K562 (cell line): ENCODE results near the gene GIPC3. TPM values are rescaled to one million over a fixed set of nuclear protein-coding genes. Genes with fewer than 3 reads are reported as not detected.

Experiments used
- ARID4B ChIP-seq: sonication (generic); formaldehyde crosslinking; IDR thresholded peaks from 2 replicates; pipeline ENCODE4 v1.8.0; 2022; ENCODE audit warnings: mild to moderate bottlenecking, missing genetic modification reagents
- CBFA2T3 ChIP-seq: fragments of 450-650 bp; IDR thresholded peaks from 2 replicates; pipeline ENCODE4 v1.6.1; 2017
- CHD4 ChIP-seq: fragments of 200-600 bp; sonication (generic); IDR thresholded peaks from 3 replicates; pipeline ENCODE4 v1.6.1; 2012; ENCODE audit warnings: low read depth, mild to moderate bottlenecking, mixed read lengths, low read length, inconsistent platforms; ENCODE audit not compliant: insufficient read depth, insufficient replicate concordance, poor library complexity, severe bottlenecking
- DACH1 ChIP-seq: fragments of 450-650 bp; IDR thresholded peaks from 2 replicates; pipeline ENCODE4 v1.6.1; 2018; ENCODE audit not compliant: partially characterized antibody
- LARP7 ChIP-seq: fragments of 450-650 bp; IDR thresholded peaks from 2 replicates; pipeline ENCODE4 v1.6.1; 2016
- SMARCE1 ChIP-seq: fragments of 450-650 bp; IDR thresholded peaks from 2 replicates; pipeline ENCODE4 v1.7.1; 2016; ENCODE audit warnings: mild to moderate bottlenecking
- ZBTB40 ChIP-seq, 2 experiments: fragments of 450-650 bp in 1 of 2; sonication (generic) in 1 of 2; formaldehyde crosslinking in 1 of 2; IDR thresholded peaks; 2 replicates each; pipeline versions ENCODE4 v1.7.1 to v1.9.0; 2016 to 2022; ENCODE audit warnings: inconsistent platforms in 1 of 2, mild to moderate bottlenecking in 1 of 2, missing genetic modification reagents in 1 of 2
- polyA plus RNA-seq, 8 experiments: library from polyadenylated mRNA; depleted of rRNA in 4 of 8; stranded (reverse) in 5 of 8; unstranded in 3 of 8; fragments of >200 nt; fragmentation: Nextera tagmentation in 2 of 8; fragmentation: Illumina TruSeq in 1 of 8; extraction: Ambion mirVana in 2 of 8; extraction: Trizol in 1 of 8; gene quantifications; 2 replicates each; pipeline versions ENCODE4 v1.2.1 to v1.2.3, GENCODE V29; 2011 to 2014; ENCODE audit warnings: inconsistent platforms in 1 of 8, missing spikeins in 1 of 8
- total RNA-seq, 7 experiments: library from RNA; depleted of rRNA in 6 of 7; stranded (reverse); fragments of >200 nt in 6 of 7; fragmentation: Illumina TruSeq in 2 of 7; extraction: Trizol in 2 of 7; gene quantifications; 2 replicates each; pipeline versions ENCODE4 v1.2.1 to v1.2.3, GENCODE V29; 2011 to 2021; ENCODE audit warnings: low replicate concordance in 1 of 7

The GIPC3 gene
- total and polyA plus RNA-seq, 9 of the 15 experiments (the other 6 are each of a cell fraction or from before 2014, with no cell fraction given): 0.03 to 3.6 (median 1.5) TPM; not detected in 1

GRCh38 chr19:3556423-3556977, 28.8 kb upstream of the GIPC3 start (continued):
- TF ChIP-seq CBFA2T3 (peak; percentile 58), LARP7 (0 out of 2 replicates have a peak, but pooled peaks have one; percentile 38), CHD4 (peak; percentile 8), SMARCE1 (peak; percentile 59), DACH1 (no peak), ARID4B (CRISPR knock-in tag) (no peak), ZBTB40 (IDR thresholded peaks at IDR 0.05) (0 out of 2 replicates have a peak, but pooled peaks have one; percentile 39), ZBTB40 (CRISPR knock-in tag; IDR thresholded peaks at IDR 0.05) (no peak)
